Measurements from ENCODE around the gene SLC25A42.
"Not testable (repeated sequence)": the region's sequence is repeated elsewhere in the genome, so short reads cannot be mapped to it uniquely, and the experiment has no call there.

SLC25A42 gene, protein sequence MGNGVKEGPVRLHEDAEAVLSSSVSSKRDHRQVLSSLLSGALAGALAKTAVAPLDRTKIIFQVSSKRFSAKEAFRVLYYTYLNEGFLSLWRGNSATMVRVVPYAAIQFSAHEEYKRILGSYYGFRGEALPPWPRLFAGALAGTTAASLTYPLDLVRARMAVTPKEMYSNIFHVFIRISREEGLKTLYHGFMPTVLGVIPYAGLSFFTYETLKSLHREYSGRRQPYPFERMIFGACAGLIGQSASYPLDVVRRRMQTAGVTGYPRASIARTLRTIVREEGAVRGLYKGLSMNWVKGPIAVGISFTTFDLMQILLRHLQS

GRCh38 chr19:19063183-19064097 is at the start of gene SLC25A42:
SLC25A42 (plus strand) TSS chr19:19063994; CDS start chr19:19096125, 32,131 bp downstream.
- peak; percentile 99 for DNase-seq

DNA sequence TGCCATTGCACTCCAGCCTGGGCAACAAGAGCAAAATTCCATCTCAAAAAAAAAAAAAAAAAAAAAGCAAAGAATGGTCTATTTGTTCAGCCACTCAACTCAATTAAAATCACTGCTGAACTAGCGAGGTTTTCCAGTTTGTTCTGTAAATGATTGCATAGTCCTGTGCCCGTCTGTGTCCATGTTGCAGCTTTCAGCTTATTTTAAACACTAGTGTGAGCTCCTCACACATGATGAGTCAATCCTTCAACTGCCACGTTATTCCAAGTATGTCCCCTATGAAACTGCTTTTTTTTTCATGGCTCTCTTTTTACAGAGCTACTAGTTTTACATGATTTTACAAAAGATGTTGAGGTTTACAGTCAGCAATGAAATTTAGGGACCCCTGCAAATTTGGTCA is 42.7 kb upstream of the SLC25A42 start:
- DNase-seq = no peak

DNA sequence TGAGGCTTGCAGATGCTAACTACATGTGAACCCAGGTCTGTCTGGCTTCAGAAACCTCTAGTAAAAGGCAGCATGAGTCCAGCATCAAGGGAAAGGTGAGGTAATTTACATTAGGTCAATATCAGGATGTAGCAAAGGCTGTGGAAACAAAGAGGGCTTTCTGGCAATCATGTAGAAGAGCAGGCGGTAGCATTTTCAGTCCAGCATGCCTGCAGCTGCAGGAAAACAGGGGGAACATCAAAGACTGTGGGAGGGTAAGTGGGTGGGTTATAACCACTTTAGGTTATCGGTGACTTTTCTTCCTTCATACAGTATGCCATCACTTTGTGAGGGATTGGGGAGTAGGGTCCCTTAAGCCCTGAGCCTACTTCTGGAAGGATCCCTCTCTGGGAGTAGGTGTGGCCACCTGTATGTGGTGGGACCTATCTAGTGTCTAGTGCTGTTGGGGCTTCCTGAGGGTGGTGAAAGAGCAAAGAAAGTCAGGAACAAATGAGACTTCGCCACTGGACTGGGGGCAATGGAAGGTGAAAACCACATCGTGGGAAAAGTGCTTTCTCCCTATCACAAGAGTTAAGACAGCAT is 41.3 kb upstream of the SLC25A42 start:
- DNase-seq = no peak

DNA sequence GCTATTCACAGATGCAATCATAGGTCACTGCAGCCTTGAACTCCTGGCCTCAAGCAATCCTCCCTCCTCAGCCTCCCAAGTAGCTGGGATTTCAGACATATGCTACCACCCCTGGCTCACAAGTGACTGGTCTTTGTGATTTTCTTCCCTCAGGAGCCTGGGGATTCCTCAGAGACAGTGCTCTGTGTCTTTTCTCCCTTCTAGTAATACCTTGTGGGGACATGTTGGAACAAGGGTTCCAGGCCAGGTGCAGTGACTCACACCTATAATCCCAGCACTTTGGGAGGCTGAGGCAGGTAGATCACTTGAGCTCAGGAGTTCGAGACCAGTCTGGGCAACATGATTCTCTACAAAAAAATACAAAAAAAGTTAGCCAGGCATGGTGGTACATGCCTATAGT is 40.4 kb upstream of the SLC25A42 start:
- not testable (repeated sequence) for DNase-seq

DNA sequence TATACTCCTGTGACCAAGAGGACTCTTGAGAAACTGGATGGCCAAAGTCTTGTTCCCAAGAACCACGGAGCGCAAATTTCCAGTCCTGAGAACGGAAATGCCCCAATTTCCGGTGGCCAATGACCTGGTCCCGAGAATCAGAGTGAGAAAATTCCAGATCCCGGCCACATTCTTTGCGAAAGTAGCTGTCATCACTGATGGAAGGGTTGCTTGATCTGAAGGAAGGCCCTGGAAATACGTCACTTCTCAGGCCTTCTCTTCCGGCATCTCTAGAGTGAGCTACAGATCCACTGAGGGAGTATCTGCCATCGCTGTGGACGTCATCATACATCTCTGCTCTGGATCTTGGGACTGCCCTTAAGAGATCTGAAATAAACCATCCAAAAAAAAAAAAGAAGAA is 37.9 kb upstream of the SLC25A42 start:
- DNase-seq = no peak

- no peak for DNase-seq
These were observed 37.4 kb upstream of the SLC25A42 start for GRCh38 chr19:19026299-19026971.

DNA sequence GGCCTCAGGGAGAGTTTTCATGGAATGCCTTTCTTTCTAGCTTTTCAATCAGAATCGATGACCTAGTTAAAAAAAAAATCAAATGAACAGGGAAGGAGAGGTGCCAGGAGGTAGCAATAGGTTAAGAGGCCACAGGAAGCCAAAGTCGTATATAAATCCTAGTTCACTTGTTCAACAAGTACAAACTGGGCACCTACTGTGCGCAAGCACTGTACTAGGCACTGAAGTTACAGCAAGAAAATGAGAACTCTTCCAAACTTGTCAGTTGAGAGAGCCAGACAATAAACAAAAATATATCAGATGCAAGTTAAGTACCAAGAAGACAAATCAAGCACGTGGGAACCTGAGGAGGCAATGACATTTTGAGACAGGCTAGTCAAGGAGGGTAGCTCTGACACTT is 36.6 kb upstream of the SLC25A42 start:
- no peak for DNase-seq

DNA sequence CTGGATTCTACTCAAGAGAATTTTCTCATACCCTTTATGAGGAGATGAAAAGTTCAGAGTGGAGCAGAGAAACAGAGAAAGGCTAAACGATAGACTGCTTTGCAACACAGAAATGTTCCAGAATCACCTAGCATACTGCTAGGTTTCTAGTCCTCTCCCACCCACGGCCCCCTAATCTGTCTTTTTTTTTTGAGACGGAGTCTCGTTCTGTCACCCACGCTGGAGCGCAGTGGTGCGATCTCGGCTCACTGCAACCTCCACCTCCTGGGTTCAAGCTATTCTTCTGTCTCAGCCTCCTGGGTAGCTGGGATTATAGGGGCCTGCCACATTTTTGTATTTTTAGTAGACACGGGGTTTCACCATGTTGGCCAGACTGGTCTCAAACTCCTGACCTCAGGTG is 35.3 kb upstream of the SLC25A42 start:
- no peak for DNase-seq

- DNase-seq = no peak
These were observed 31.9 kb upstream of the SLC25A42 start for GRCh38 chr19:19031891-19032290.

DNA sequence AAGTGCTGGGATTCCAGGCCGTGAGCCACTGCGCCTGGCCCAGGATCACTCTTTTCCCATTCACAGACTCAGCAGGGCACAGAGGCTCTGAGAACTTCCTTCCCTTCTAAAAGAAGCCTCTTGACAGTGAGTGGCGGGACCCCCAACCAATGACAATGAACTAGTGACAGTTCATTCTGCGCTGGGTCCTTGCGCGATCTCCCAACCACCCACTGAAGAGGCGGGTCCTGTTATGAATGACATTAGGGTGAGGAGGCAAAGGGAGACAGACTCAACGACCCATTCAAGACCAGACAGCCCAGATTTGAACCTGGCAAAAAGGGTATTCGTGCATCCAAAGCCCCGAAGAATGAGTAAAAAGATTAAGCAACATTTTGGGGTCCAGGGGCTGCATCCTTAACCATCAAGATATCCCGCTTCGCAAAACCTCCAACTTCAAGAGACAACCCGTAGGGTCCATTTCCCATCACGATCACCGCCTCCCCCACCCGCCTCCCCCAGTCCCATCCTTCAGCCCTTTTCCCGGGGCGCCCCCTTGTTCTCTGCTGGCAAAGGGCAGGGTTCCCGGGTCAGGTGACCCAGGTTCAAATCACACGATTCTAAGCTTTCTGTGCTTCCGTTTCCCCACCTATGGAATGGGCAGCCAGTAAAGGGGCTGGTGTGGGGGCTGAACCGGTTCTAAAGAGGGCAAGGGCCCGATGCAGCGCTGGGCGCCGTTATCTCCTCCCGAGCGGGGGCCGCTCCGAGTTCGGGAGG is 31.2 kb upstream of the SLC25A42 start:
- peak; percentile 84 for DNase-seq

DNA sequence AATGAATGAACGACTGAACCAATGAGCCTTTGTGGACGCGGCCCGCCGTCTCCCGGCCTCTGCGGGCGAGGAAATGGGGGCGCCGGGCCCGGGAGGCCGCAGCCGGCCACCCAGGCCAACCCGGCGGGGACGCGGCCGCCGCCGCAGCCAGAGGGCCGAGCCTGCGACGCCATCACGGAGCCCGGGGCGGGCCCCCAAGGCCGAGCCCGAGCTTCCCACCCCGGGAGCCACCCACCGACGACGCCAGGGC is 30.7 kb upstream of the SLC25A42 start:
- DNase-seq = no peak

DNA sequence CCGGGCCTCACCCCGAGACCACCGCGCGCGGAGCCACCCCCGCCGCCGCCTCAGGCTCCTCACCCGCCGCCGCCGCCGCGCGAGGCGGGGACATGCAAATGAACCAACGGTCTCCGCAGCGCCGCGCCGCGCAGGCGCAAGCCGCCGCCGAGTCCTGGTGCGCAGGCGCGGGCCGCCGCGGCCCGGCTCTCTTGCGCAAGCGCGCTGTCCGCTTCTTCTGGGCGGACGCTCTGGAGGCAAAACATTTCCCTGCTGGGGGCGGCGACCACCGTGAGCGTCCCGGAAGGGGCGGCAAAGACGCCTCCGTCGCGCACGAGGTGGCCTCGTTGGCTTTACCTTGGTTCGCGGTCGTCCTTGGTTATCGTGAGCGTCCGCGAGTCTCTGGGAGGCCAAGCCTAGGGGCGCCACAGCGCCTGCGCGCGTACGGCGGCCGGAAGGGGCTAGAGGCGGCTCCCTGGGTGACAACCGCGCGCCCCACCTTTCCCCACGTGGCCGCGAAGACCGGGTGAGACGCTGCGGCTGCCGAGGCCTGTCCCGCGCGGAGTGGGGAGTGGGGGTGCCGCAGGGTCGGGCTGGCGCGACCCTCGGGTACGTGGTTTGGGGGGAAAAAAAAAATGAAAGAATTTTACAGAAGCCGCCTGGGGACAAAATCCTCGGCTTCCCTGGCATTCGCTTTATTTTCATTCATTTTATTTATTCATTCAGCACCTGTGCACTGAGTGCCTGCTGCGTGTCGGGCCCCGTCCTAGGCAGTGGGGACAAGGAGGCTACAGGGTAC is 30.2 kb upstream of the SLC25A42 start, which contains the start of the genes ARMC6 and SUGP2:
Gene ARMC6, plus strand, starts transcription at position 178 of the 778 bp plus-strand sequence. CDS start 607 bp downstream, outside the sequence.
Gene SUGP2, minus strand, starts transcription at position 92 of the 778 bp plus-strand sequence. CDS start 2,446 bp downstream, outside the sequence.
- peak; percentile 95 for DNase-seq

GRCh38 chr19:19034204-19034624 is 29.6 kb upstream of the SLC25A42 start:
- peak; percentile 24 for DNase-seq

- no peak for DNase-seq
These were observed 23.9 kb upstream of the SLC25A42 start for GRCh38 chr19:19039901-19040300.

DNA sequence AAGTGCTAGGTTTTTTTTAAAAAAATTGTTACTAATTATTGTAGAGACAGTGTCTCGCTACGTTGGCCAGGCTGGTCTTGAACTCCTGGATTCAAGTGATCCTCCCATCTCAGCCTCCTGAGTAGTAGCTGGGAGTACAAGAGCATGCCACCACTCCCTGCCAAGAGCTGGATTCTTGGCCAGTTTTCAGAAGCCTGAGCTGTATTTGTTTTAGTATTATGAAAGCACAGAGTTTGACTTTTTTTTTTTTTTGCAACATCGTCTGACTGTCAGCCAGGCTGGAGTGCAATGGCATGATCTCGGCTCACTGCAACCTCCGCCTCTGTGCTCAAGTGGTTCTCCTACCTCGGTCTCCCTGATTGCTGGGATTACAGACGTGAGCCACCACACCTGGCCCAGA is 23.4 kb upstream of the SLC25A42 start:
- DNase-seq = no peak

DNA sequence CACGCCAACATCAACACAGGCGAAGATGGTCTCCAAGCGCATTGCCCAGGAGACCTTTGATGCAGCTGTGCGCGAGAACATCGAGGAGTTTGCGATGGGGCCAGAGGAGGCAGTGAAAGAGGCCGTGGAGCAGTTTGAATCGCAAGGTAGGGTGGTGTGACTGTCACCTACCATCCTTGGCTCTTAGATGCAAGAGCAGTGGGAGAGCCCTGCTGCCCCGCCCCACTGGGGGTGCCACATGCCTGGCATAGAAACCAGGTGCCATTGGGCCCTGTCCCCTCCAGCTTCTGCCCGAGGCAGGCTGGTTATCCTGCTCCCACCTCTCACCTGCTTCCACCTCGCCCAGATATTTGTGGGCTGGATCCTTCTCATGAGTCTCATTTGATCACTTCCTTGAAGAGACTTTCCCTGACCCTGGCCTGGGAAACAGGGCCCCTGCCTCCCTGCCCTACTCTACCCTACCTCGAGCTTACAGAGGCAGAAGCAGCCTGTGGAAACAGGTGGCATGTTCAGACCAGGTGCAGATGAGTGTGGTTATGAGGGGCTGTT is 21.0 kb upstream of the SLC25A42 start:
- no peak for DNase-seq

DNA sequence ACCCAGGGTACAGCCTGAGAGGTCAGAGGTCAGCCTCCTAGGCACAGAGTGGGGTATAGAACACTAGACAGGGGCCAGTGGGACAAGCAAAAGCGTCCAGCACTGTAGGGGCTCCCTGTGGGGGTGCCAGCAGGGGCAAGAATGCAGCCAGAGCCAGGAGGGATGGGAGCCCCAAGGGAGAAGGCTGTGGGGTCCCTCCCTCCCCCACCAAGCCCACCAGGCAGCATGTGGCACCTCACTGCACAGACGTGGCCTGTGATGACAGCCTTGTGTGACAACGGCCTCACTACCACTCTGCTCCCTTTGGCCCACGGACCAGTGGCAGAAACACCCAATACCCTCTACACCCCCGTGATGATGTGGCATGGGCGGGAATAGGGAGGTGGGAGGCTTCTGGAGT is 20.3 kb upstream of the SLC25A42 start:
- DNase-seq = no peak

GRCh38 chr19:19043881-19044280 is 19.9 kb upstream of the SLC25A42 start:
- no peak for DNase-seq

- DNase-seq = no peak
These were observed 14.4 kb upstream of the SLC25A42 start for GRCh38 chr19:19049406-19049805.

GRCh38 chr19:19050104-19050503 is 13.7 kb upstream of the SLC25A42 start:
- DNase-seq = no peak

GRCh38 chr19:19050731-19051130 is 13.1 kb upstream of the SLC25A42 start:
- no peak for DNase-seq
